ENCODE data around the gene UGP2.
"Not testable (repeated sequence)": the region's sequence is repeated elsewhere in the genome, so short reads cannot be mapped to it uniquely, and the experiment has no call there.

DNA sequence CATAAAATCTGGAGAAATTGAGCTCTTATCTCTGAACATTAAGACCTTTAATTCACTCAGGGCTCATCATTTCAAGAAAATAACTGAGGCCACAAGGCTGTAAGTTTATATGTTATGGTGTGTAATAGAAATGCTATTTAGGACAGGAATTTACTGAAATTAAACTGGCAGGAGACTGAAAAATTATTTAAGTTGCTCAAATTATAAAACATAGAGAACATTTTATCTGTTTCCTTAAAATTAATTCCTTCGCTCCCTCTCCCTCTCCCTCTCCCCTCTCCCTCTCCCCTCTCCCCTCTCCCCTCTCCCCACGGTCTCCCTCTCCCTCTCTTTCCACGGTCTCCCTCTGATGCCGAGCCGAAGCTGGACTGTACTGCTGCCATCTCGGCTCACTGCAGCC, 33.7 kb upstream of the UGP2 start:
- not testable (repeated sequence) for TF ChIP-seq CTCF (IDR thresholded peaks at IDR 0.05; ENCODE audit: low read depth, low read length, missing input control); GABPA (IDR thresholded peaks at IDR 0.05 in 1 of 2, conservative IDR thresholded peaks at IDR 0.05 in 1 of 2); RXRA (IDR thresholded peaks at IDR 0.05); SP1 (IDR thresholded peaks at IDR 0.05); JUND (IDR thresholded peaks at IDR 0.05); RAD21 (IDR thresholded peaks at IDR 0.05); FOXA1 (IDR thresholded peaks at IDR 0.05); TAF1 (conservative IDR thresholded peaks at IDR 0.05); HNF4A (conservative IDR thresholded peaks at IDR 0.05)
- TF ChIP-seq, protein P1, sequence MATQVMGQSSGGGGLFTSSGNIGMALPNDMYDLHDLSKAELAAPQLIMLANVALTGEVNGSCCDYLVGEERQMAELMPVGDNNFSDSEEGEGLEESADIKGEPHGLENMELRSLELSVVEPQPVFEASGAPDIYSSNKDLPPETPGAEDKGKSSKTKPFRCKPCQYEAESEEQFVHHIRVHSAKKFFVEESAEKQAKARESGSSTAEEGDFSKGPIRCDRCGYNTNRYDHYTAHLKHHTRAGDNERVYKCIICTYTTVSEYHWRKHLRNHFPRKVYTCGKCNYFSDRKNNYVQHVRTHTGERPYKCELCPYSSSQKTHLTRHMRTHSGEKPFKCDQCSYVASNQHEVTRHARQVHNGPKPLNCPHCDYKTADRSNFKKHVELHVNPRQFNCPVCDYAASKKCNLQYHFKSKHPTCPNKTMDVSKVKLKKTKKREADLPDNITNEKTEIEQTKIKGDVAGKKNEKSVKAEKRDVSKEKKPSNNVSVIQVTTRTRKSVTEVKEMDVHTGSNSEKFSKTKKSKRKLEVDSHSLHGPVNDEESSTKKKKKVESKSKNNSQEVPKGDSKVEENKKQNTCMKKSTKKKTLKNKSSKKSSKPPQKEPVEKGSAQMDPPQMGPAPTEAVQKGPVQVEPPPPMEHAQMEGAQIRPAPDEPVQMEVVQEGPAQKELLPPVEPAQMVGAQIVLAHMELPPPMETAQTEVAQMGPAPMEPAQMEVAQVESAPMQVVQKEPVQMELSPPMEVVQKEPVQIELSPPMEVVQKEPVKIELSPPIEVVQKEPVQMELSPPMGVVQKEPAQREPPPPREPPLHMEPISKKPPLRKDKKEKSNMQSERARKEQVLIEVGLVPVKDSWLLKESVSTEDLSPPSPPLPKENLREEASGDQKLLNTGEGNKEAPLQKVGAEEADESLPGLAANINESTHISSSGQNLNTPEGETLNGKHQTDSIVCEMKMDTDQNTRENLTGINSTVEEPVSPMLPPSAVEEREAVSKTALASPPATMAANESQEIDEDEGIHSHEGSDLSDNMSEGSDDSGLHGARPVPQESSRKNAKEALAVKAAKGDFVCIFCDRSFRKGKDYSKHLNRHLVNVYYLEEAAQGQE (IDR thresholded peaks at IDR 0.05), result not testable (repeated sequence)
- TF ChIP-seq, protein P2, sequence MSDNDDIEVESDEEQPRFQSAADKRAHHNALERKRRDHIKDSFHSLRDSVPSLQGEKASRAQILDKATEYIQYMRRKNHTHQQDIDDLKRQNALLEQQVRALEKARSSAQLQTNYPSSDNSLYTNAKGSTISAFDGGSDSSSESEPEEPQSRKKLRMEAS (IDR thresholded peaks at IDR 0.05), result not testable (repeated sequence)
- TF ChIP-seq, protein P3, sequence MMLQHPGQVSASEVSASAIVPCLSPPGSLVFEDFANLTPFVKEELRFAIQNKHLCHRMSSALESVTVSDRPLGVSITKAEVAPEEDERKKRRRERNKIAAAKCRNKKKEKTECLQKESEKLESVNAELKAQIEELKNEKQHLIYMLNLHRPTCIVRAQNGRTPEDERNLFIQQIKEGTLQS (IDR thresholded peaks at IDR 0.05), result not testable (repeated sequence)

Data from liver (tissue), 3 donors.